GM23248 (cell line): ENCODE measurements around the gene HECTD4. TPM values are rescaled to one million over a fixed set of nuclear protein-coding genes. Genes with fewer than 3 reads are reported as not detected.
"Not testable (repeated sequence)": the region's sequence is repeated elsewhere in the genome, so short reads cannot be mapped to it uniquely, and the experiment has no call there.

ENCODE experiments used
- DNase-seq: peaks from one replicate; pipeline ENCODE4 v3.0.0-alpha.2; 2015
- H2AFZ ChIP-seq: fragments of 200-600 bp; sonication (generic); 2 replicates; pipeline ENCODE4 v1.6.1; 2016; ENCODE audit warnings: antibody characterized with exemption
- H3F3A ChIP-seq: fragments of 200-600 bp; sonication (generic); 2 replicates; pipeline ENCODE4 v1.6.1; 2016; ENCODE audit warnings: mild to moderate bottlenecking, antibody characterized with exemption, mixed run types; ENCODE audit not compliant: insufficient read depth
- H3K27ac ChIP-seq: fragments of 200-600 bp; sonication (generic); 2 replicates; pipeline ENCODE4 v1.5.1; 2016; ENCODE audit warnings: mild to moderate bottlenecking
- H3K27me3 ChIP-seq: fragments of 200-600 bp; sonication (generic); replicated peaks from 2 replicates; pipeline ENCODE4 v1.6.1; 2016; ENCODE audit warnings: mild to moderate bottlenecking; ENCODE audit not compliant: insufficient read depth
- H3K36me3 ChIP-seq: fragments of 200-600 bp; sonication (generic); 2 replicates; pipeline ENCODE4 v1.6.1; 2016; ENCODE audit warnings: low read depth, mild to moderate bottlenecking
- H3K4me1 ChIP-seq: fragments of 200-600 bp; sonication (generic); 2 replicates; pipeline ENCODE4 v1.6.1; 2016; ENCODE audit warnings: mild to moderate bottlenecking; ENCODE audit not compliant: insufficient read depth
- H3K4me2 ChIP-seq: fragments of 200-600 bp; sonication (generic); one replicate; pipeline ENCODE4 v1.6.1; 2016; ENCODE audit warnings: mild to moderate bottlenecking; ENCODE audit not compliant: unreplicated experiment
- H3K4me3 ChIP-seq: fragments of 200-600 bp; sonication (generic); 2 replicates; pipeline ENCODE4 v1.5.1; 2016; ENCODE audit warnings: mild to moderate bottlenecking
- H3K79me2 ChIP-seq: fragments of 200-600 bp; sonication (generic); 2 replicates; pipeline ENCODE4 v1.6.1; 2016; ENCODE audit warnings: mild to moderate bottlenecking; ENCODE audit not compliant: insufficient read depth
- H3K9ac ChIP-seq: fragments of 200-600 bp; sonication (generic); 2 replicates; pipeline ENCODE4 v1.6.1; 2016; ENCODE audit warnings: mild to moderate bottlenecking
- H3K9me2 ChIP-seq: fragments of 200-600 bp; sonication (generic); 2 replicates; pipeline ENCODE4 v1.6.1; 2016; ENCODE audit warnings: mixed run types, mild to moderate bottlenecking, moderate library complexity; ENCODE audit not compliant: insufficient read depth
- H3K9me3 ChIP-seq: fragments of 200-600 bp; sonication (generic); one replicate; pipeline ENCODE4 v1.6.1; 2017; ENCODE audit warnings: low read depth
- H4K20me1 ChIP-seq: fragments of 200-600 bp; sonication (generic); 2 replicates; pipeline ENCODE4 v1.6.0; 2016; ENCODE audit not compliant: insufficient read depth
- EZH2 ChIP-seq: fragments of 200-600 bp; sonication (generic); IDR thresholded peaks from 2 replicates; pipeline ENCODE4 v1.6.1; 2018; ENCODE audit warnings: antibody characterized with exemption, mild to moderate bottlenecking; ENCODE audit not compliant: insufficient read depth, poor library complexity, severe bottlenecking
- EZH2phosphoT487 ChIP-seq: fragments of 200-600 bp; sonication (generic); IDR thresholded peaks from 2 replicates; pipeline ENCODE4 v1.6.1; 2018; ENCODE audit warnings: antibody characterized with exemption, moderate library complexity, mild to moderate bottlenecking, low read depth; ENCODE audit not compliant: insufficient read depth
- whole genome bisulfite sequencing, 2 experiments: methylation state at CpG; one replicate each; pipeline ENCODE4 v1.1.6; 2015 to 2017; ENCODE audit warnings: low lambda C conversion rate in 2 of 2, low coverage in 1 of 2; ENCODE audit errors: missing lambda C conversion rate in 2 of 2; 5-methylcytosine and 5-hydroxymethylcytosine counted together
- in situ Hi-C: fragments of 300-500 bp; cut with MboI; formaldehyde crosslinking; loops from 2 replicates; pipeline ENCODE4 v1.15.0; 2020
- polyA plus RNA-seq: library from polyadenylated mRNA; unstranded; fragments of >200 nt; fragmentation: Nextera tagmentation; extraction: Ambion mirVana; gene quantifications from 2 replicates; pipeline ENCODE4 v1.2.1, GENCODE V29; 2016
- total RNA-seq: library from RNA; depleted of rRNA; stranded (reverse); fragments of >200 nt; shearing (Covaris generic); gene quantifications from 2 replicates; pipeline ENCODE4 v1.2.3, GENCODE V29; 2014

Gene HECTD4
- total and polyA plus RNA-seq, 2 experiments from 2014 or later = 7.5 to 8.9 TPM

- Histone ChIP-seq H3K79me2 (no peaks in the 10 kb centered on the region), H3K27me3 (no peaks in the 10 kb centered on the region)
- in situ Hi-C loops = no loop called here
Observed at GRCh38 chr12:112266473-112266872, 115.8 kb downstream of the HECTD4 start.

GRCh38 chr12:112261559-112261958, 120.7 kb downstream of the HECTD4 start:
- 98 to 100% methylated on average over 3 of the region's 3 CpGs for WGBS, 2 experiments
- Histone ChIP-seq H3K36me3 (peaks cover 35% of the 10 kb centered on the region), H3K27me3 (no peaks in the 10 kb centered on the region), H3K4me3 (no peak overlapping the region), H3K4me2 (no peak overlapping the region), H3K9me3 (no peaks in the 10 kb centered on the region), H3F3A (no peaks in the 10 kb centered on the region), H3K9ac (no peak overlapping the region), H2AFZ (no peak overlapping the region), H3K79me2 (no peaks in the 10 kb centered on the region), H3K9me2 (no peaks in the 10 kb centered on the region), H3K4me1 (no peaks in the 10 kb centered on the region), H4K20me1 (no peaks in the 10 kb centered on the region), H3K27ac (no peak overlapping the region)
- TF ChIP-seq EZH2 = no peak
- no peak for TF ChIP-seq EZH2phosphoT487
- DNase-seq = no peak
- in situ Hi-C loops = no loop called here

More at GRCh38 chr12:112266473-112266872, 115.8 kb downstream of the HECTD4 start:
- WGBS, 2 experiments = 98% methylated on average over 2 of the region's 2 CpGs
- Histone ChIP-seq H3K9ac (no peak overlapping the region), H3K4me3 (no peak overlapping the region), H3F3A (no peaks in the 10 kb centered on the region), H3K9me3 (no peaks in the 10 kb centered on the region), H3K36me3 (peaks cover 19% of the 10 kb centered on the region), H3K27ac (no peak overlapping the region), H4K20me1 (no peaks in the 10 kb centered on the region), H3K4me1 (no peaks in the 10 kb centered on the region), H2AFZ (no peak overlapping the region), H3K4me2 (no peak overlapping the region), H3K9me2 (no peaks in the 10 kb centered on the region)
- DNase-seq = no peak
- no peak for TF ChIP-seq EZH2
- TF ChIP-seq EZH2phosphoT487 = no peak

- H3K4me3 ChIP-seq = no peak overlapping the region
- H2AFZ ChIP-seq = no peak overlapping the region
- H3K79me2 ChIP-seq = no peaks in the 10 kb centered on the region
- no peak overlapping the region for H3K4me2 ChIP-seq
- H4K20me1 ChIP-seq = no peaks in the 10 kb centered on the region
- H3K4me1 ChIP-seq = no peaks in the 10 kb centered on the region
- H3K9me2 ChIP-seq = no peaks in the 10 kb centered on the region
- TF ChIP-seq EZH2 = no peak
- no peak for TF ChIP-seq EZH2phosphoT487
- H3F3A ChIP-seq = no peaks in the 10 kb centered on the region
- 96 to 100% methylated on average over 1 of the region's 1 CpG for WGBS, 2 experiments
- DNase-seq = no peak
- H3K27ac ChIP-seq = no peak overlapping the region
- no peak overlapping the region for H3K9ac ChIP-seq
- no peaks in the 10 kb centered on the region for H3K9me3 ChIP-seq
- no peaks in the 10 kb centered on the region for H3K27me3 ChIP-seq
- H3K36me3 ChIP-seq = peaks cover 39% of the 10 kb centered on the region
- in situ Hi-C loops = no loop called here
Observed at GRCh38 chr12:112258926-112259325, 123.3 kb downstream of the HECTD4 start.

GRCh38 chr12:112256780-112257179, 125.5 kb downstream of the HECTD4 start:
- Histone ChIP-seq H3K79me2 (no peaks in the 10 kb centered on the region), H2AFZ (no peak overlapping the region), H3K27me3 (no peaks in the 10 kb centered on the region), H3K27ac (no peak overlapping the region), H3K36me3 (peaks cover 41% of the 10 kb centered on the region), H3K9me2 (no peaks in the 10 kb centered on the region), H3K4me2 (no peak overlapping the region), H3K9ac (no peak overlapping the region), H3K9me3 (no peaks in the 10 kb centered on the region), H3K4me3 (no peak overlapping the region), H3F3A (no peaks in the 10 kb centered on the region), H3K4me1 (no peaks in the 10 kb centered on the region), H4K20me1 (no peaks in the 10 kb centered on the region)
- no peak for TF ChIP-seq EZH2
- no peak for TF ChIP-seq EZH2phosphoT487
- in situ Hi-C loops = no loop called here
- DNase-seq = no peak
- 54 to 64% methylated on average over 3 of the region's 3 CpGs for WGBS, 2 experiments

GRCh38 chr12:112252184-112252583, 130.0 kb downstream of the HECTD4 start:
- Histone ChIP-seq H3K36me3 (peaks cover 35% of the 10 kb centered on the region; the same call in 1 of the 2 replicates), H3K4me1 (no peaks in the 10 kb centered on the region), H3K27me3 (no peaks in the 10 kb centered on the region), H3K9me2 (no peaks in the 10 kb centered on the region), H2AFZ (no peak overlapping the region), H3K27ac (no peak overlapping the region), H3K79me2 (no peaks in the 10 kb centered on the region), H3K9ac (no peak overlapping the region), H3F3A (no peaks in the 10 kb centered on the region), H3K4me3 (no peak overlapping the region), H3K4me2 (no peak overlapping the region), H4K20me1 (no peaks in the 10 kb centered on the region), H3K9me3 (no peaks in the 10 kb centered on the region)
- WGBS, 2 experiments = 95 to 98% methylated on average over 4 of the region's 4 CpGs
- DNase-seq = peak; percentile 33
- TF ChIP-seq EZH2 (no peak), EZH2phosphoT487 (no peak)
- in situ Hi-C loops = no loop called here

GRCh38 chr12:112244902-112245301, 137.3 kb downstream of the HECTD4 start:
- H3K36me3 ChIP-seq = peaks cover 35% of the 10 kb centered on the region; the same call in 1 of the 2 replicates
- H3K9me2 ChIP-seq, H3F3A ChIP-seq, H3K9me3 ChIP-seq, H3K27me3 ChIP-seq, DNase-seq, H3K79me2 ChIP-seq, H3K4me3 ChIP-seq, in situ Hi-C loops, H3K9ac ChIP-seq, H3K4me1 ChIP-seq, H3K27ac ChIP-seq, H2AFZ ChIP-seq, H3K4me2 ChIP-seq, H4K20me1 ChIP-seq: not testable (repeated sequence)
- WGBS, 2 experiments = 97 to 100% methylated on average over 1 of the region's 1 CpG
